Chondrocyte (in vitro differentiated cells): ENCODE data around the gene KRT7. TPM values are rescaled to one million over a fixed set of nuclear protein-coding genes. Genes with fewer than 3 reads are reported as not detected.
A peak's percentile ranks its signal among the peaks of the same experiment; 100 is the strongest.

Source experiments
- DNase-seq: peaks from one replicate; pipeline ENCODE4 v3.0.0; 2021; ENCODE audit warnings: mixed read lengths, low spot score
- H3K27ac Mint-ChIP-seq: one replicate; pipeline ENCODE4 v1.8.0; 2021; ENCODE audit warnings: mild to moderate bottlenecking, moderate library complexity, mixed read lengths; ENCODE audit not compliant: unreplicated experiment
- H3K27me3 Mint-ChIP-seq: 2 replicates; pipeline ENCODE4 v1.8.0; 2021; ENCODE audit warnings: low read depth, mixed read lengths
- H3K36me3 Mint-ChIP-seq: 2 replicates; pipeline ENCODE4 v1.8.0; 2021; ENCODE audit warnings: low read depth, mixed read lengths
- H3K4me1 Mint-ChIP-seq: 2 replicates; pipeline ENCODE4 v1.8.0; 2021; ENCODE audit warnings: low read depth, mild to moderate bottlenecking, mixed read lengths
- H3K4me3 Mint-ChIP-seq: one replicate; pipeline ENCODE4 v1.8.0; 2021; ENCODE audit warnings: mild to moderate bottlenecking, moderate library complexity, mixed read lengths; ENCODE audit not compliant: unreplicated experiment
- H3K9me3 Mint-ChIP-seq: 2 replicates; pipeline ENCODE4 v1.8.0; 2021; ENCODE audit warnings: low read depth, mixed read lengths
- total RNA-seq: library from RNA; stranded (reverse); gene quantifications from 3 replicates; pipeline ENCODE4 v1.2.1, GENCODE V29; 2021
- TF ChIP-seq, protein P1 (sequence below): fragments of 200-600 bp; sonication (generic); IDR thresholded peaks from 2 replicates; pipeline ENCODE4 v1.5.0; 2021; ENCODE audit warnings: antibody characterized with exemption, mild to moderate bottlenecking, moderate library complexity

The KRT7 gene
- total RNA-seq, 1 donor from 2014 or later = 266 TPM

DNA sequence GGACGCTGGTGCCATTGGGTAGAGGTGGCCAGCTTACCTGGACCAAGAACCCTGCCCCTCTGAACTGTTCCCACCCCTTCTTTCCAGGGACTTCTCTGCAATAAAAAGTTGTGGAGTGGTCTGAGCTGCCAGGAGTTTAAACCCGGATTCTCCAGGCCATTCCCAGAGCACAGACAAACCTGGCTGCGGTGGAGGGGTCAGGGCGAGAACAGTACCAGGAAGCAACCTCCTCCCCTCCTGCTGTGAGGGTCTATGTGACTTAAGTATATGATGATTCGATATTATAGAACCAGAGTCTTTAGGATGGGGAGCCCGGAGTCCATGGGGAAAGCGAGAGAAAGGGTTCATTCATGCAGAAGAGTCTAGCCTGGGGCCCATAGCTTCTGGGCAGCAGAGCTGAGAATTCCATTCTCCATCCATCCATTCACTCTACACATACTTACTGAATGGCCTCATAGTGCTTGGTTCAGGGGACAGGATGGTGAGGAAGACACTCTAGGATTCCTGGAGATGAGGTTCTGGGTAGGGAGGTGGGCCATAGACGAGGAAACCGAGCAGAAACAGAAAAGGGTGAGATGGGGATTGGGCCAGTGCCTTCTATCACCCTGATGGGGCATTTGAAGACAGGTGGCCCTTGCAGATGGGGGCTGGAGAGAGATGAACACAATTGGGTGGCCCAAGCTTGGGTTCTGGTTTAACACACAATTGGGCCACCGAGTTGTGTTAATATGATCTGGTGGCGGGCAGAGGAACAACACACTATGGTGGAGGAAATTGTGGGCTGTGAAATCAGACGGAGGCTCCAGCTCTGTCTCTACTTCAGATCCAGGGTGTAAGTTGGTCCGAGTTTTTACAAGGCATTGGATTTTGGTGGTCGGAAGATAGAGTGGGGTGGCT is 46.6 kb downstream of the KRT7 start:
- H3K4me1 Mint-ChIP-seq = peaks cover 37% of the 10 kb centered on the region
- peak overlapping the region; percentile 99 for H3K27ac Mint-ChIP-seq
- H3K27me3 Mint-ChIP-seq = peaks cover 5% of the 10 kb centered on the region
- no peaks in the 10 kb centered on the region for H3K36me3 Mint-ChIP-seq
- H3K4me3 Mint-ChIP-seq = no peak overlapping the region
- TF ChIP-seq, protein P1, sequence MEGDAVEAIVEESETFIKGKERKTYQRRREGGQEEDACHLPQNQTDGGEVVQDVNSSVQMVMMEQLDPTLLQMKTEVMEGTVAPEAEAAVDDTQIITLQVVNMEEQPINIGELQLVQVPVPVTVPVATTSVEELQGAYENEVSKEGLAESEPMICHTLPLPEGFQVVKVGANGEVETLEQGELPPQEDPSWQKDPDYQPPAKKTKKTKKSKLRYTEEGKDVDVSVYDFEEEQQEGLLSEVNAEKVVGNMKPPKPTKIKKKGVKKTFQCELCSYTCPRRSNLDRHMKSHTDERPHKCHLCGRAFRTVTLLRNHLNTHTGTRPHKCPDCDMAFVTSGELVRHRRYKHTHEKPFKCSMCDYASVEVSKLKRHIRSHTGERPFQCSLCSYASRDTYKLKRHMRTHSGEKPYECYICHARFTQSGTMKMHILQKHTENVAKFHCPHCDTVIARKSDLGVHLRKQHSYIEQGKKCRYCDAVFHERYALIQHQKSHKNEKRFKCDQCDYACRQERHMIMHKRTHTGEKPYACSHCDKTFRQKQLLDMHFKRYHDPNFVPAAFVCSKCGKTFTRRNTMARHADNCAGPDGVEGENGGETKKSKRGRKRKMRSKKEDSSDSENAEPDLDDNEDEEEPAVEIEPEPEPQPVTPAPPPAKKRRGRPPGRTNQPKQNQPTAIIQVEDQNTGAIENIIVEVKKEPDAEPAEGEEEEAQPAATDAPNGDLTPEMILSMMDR = no peak
- no peak for DNase-seq
- no peaks in the 10 kb centered on the region for H3K9me3 Mint-ChIP-seq

DNA sequence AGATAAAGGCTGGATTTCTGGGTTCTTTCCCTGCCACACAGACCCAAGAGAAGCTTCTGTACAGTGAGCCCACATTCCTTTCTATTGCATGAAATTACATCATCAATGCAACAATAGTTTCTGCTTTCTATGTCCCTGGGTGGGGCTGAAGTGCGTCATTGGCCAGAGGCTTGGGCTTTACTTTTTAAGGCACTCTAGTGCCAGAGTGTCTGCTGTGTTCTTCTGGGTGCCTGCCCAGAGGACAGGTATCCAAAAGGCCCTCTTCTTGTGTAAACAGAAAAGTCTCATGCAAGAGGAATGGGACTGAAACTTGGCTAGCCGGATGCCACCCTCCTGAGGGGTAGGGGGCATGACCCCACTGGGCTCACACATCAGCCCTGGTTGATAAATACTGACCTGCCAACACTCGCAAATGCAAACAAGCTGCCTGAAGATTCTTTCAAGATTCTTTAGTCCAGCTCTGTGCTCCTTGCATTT is 47.3 kb downstream of the KRT7 start:
- no peaks in the 10 kb centered on the region for H3K36me3 Mint-ChIP-seq
- peaks cover 37% of the 10 kb centered on the region for H3K4me1 Mint-ChIP-seq
- no peak for DNase-seq
- H3K4me3 Mint-ChIP-seq = no peak overlapping the region
- peak overlapping the region; percentile 99 for H3K27ac Mint-ChIP-seq
- no peaks in the 10 kb centered on the region for H3K9me3 Mint-ChIP-seq
- TF ChIP-seq, protein P1 = peak; percentile 6
- peaks cover 4% of the 10 kb centered on the region for H3K27me3 Mint-ChIP-seq

DNA sequence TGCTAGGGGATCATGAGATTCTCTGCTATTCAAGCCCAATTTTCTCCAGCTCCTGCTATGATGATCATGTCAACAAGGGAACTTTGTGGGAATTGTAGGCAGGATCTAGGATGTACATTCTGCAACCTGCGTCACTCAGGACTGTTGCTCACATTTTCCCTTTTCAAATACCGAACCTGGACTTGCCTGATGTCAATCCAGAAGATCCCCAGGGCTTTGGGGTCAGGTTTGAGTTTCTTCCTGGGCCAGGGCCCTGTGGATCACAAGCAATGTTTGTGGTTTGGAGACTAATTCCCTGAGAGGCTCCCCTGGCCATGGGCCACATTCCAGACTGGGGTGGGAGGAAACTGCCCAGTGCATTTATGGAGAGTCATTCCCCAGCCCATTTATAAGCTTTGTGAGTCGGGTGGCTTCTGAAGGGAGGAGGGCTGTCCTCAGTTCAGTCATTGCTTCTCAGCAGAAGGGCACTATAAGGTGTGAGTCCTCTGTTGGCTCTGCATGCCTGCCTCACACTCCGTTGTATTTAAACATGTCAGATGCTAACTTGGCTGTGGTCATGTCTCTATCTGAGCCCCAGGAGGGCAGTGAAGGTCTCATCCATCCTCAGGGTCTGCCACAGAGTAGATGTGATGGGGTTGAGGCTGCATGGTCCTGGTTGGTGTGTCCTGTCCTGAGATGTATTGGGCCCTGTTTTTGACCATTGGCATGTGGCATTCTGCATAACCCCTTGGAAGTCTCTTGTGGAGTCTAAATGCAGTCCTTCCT is 47.9 kb downstream of the KRT7 start:
- H3K4me3 Mint-ChIP-seq = no peak overlapping the region
- H3K4me1 Mint-ChIP-seq = peaks cover 37% of the 10 kb centered on the region

DNA sequence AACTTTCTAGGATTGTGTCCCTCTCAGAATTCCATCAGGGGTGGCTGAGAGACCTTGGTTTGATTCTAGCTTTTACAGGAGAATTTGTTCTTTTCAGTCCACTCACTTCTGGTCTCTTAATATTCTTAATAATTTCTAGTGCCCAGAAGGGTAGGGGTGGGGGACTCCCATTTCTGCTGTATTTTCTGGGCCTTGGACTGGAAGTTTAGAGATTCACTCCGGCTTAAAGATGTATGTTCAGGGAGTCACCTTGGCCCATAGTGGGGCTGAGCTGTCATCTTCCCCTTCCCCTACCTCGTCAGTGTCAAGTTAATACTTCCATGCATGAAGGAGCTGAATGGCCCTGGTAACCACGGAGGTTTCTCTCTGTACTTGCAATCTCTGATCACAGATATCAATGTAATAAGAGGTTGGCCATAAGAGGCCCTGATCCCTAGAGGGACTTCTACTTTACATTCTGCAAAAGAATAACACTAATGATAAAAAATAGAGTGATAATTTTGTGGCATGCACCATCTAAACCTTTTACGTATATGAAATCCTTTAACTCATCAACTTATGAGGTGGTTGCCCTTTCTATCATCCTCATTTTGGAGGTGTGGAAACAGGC is 51.6 kb downstream of the KRT7 start:
- H3K36me3 Mint-ChIP-seq = peaks cover 1% of the 10 kb centered on the region
- no peak for DNase-seq
- H3K4me3 Mint-ChIP-seq = no peak overlapping the region
- H3K27ac Mint-ChIP-seq = no peak overlapping the region
- TF ChIP-seq, protein P1 = no peak
- no peaks in the 10 kb centered on the region for H3K9me3 Mint-ChIP-seq
- H3K27me3 Mint-ChIP-seq = peaks cover 3% of the 10 kb centered on the region
- H3K4me1 Mint-ChIP-seq = peaks cover 29% of the 10 kb centered on the region

More for the DNA sequence above, 47.9 kb downstream of the KRT7 start:
- H3K27ac Mint-ChIP-seq = peak overlapping the region; percentile 99
- H3K9me3 Mint-ChIP-seq = no peaks in the 10 kb centered on the region
- TF ChIP-seq, protein P1 = no peak
- peaks cover 5% of the 10 kb centered on the region for H3K27me3 Mint-ChIP-seq
- DNase-seq = no peak
- no peaks in the 10 kb centered on the region for H3K36me3 Mint-ChIP-seq
